AG09309 (cell line): ENCODE data around the gene PTGDS.

ENCODE experiments used
- DNase-seq: peaks from one replicate; pipeline ENCODE4 v3.0.0-alpha.2; 2010; ENCODE audit warnings: low read depth
- H3K4me3 ChIP-seq: 2 replicates; pipeline ENCODE4 v1.5.1; 2011; ENCODE audit warnings: mild to moderate bottlenecking, low read depth, low read length, moderate library complexity; ENCODE audit not compliant: control insufficient read depth
- TF ChIP-seq, protein P1 (sequence below): IDR thresholded peaks from 2 replicates; pipeline ENCODE4 v1.5.1; 2011; ENCODE audit warnings: mild to moderate bottlenecking, low read depth, low read length, inconsistent platforms; ENCODE audit not compliant: insufficient read depth, control insufficient read depth; ENCODE audit errors: missing control alignments

The PTGDS gene

GRCh38 chr9:136969150-136969549, 8.2 kb upstream of the PTGDS start:
- no peak for DNase-seq
- TF ChIP-seq, protein P1, sequence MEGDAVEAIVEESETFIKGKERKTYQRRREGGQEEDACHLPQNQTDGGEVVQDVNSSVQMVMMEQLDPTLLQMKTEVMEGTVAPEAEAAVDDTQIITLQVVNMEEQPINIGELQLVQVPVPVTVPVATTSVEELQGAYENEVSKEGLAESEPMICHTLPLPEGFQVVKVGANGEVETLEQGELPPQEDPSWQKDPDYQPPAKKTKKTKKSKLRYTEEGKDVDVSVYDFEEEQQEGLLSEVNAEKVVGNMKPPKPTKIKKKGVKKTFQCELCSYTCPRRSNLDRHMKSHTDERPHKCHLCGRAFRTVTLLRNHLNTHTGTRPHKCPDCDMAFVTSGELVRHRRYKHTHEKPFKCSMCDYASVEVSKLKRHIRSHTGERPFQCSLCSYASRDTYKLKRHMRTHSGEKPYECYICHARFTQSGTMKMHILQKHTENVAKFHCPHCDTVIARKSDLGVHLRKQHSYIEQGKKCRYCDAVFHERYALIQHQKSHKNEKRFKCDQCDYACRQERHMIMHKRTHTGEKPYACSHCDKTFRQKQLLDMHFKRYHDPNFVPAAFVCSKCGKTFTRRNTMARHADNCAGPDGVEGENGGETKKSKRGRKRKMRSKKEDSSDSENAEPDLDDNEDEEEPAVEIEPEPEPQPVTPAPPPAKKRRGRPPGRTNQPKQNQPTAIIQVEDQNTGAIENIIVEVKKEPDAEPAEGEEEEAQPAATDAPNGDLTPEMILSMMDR: no peak
- H3K4me3 ChIP-seq: no peak overlapping the region

DNA sequence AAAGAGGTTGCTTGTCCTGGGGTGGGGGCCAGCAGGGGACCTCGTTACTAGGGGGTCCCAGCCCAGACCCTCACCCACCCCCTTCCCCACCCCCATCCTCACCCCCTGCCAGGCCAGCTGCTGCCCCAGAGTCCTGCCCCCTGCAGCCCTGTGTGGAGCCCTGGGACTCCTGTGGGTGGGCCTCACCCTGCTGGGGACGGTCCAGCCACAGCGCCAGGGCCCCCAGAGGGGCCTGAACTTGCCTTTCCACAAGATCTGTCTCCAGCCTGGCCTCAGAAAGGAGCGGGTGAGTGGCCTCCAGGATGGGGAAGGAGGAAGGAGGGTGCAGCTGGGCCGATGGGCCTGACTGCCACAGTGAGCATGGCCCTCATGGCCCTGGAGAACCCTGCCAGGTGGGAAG, 7.5 kb upstream of the PTGDS start:
- no peak for DNase-seq
- H3K4me3 ChIP-seq: no peak overlapping the region
- TF ChIP-seq, protein P1: no peak

DNA sequence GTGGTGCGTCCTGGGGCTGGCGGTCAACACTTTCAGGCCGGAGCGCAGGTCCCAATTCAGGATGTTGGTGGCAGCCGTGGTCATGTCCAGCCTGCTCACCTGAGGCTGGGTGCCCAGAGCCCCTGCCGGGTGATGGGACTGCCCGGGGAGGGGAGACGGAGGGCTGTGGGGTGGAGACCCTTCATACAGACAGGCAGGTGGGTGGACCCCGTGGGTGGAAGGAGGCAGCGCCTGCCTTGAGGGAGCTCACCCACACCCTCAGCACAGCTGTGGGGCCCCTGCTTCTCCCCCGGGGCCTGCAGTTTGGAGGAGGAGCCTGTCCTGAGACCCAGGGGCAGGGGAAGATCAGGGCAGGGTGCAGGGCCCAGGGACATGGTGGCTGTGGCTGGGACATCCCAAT, 6.9 kb upstream of the PTGDS start:
- DNase-seq: no peak
- TF ChIP-seq, protein P1: no peak

DNA sequence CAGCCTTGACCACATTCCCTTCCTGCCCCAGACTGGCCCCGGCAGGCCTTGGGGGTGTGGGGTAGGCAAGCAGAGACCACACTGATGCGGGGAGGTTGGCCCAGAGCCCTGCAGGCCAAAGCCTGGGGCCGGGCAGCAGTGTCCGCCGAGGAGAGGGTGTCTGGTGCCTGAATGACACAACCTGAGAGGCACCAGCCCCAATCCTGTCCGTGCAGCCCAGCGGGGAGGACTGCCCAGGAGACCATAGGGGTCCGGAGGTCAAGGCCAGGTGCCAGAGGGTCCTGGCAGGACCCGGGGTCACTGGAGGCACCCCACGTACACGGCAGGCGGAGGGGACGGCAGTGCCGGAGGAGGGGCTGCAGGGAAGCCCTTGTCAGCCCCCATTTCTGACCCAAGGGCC, 5.6 kb upstream of the PTGDS start:
- H3K4me3 ChIP-seq: no peak overlapping the region
- TF ChIP-seq, protein P1: no peak
- DNase-seq: no peak

More for the DNA sequence above, 6.9 kb upstream of the PTGDS start:
- no peak overlapping the region for H3K4me3 ChIP-seq

DNA sequence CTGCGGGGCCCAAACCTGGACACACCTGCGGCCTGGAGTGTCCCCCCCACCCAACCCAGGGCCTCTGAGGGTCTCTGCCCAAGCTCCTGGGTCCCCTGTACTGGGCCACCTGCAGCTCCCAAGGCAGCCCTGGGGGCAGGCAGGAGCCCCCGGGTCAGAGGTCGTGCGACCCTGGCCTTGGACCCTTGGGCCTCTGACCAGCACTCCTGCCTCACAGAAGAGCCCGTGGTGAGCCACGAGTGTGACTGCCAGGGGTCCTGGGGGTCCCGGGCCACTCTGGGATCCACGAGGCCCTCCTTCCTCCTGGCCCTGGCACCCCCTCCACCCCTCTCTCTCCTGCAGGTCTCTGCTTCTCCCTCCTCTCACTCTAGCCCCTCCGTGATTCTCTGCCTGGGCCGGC, 5.0 kb upstream of the PTGDS start:
- TF ChIP-seq, protein P1: no peak
- DNase-seq: no peak
- H3K4me3 ChIP-seq: no peak overlapping the region

DNA sequence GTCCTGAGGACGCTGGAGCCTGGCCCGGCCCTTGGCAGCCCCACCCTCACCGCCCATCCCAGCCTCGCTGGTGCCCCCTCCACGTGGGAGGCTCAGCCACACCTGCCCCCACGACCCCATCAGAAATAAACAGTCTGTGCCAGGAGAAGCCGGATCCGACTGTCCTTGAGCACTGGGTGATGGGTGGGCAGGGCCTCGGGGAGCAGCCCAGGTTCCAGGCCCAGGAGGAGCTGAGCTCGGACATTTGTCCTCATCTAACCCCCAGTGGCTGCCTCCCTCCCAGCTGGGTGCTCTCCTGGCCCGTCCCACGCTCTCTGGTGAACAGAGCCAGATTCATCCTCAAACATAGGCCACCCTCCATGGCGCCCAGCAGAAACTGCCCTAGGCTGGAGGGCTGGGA, 4.6 kb upstream of the PTGDS start:
- DNase-seq: no peak

More for the DNA sequence above, 4.6 kb upstream of the PTGDS start:
- no peak overlapping the region for H3K4me3 ChIP-seq
- TF ChIP-seq, protein P1: no peak
